ENCODE results near the gene PCDH8.
"Not testable (repeated sequence)": the region's sequence is repeated elsewhere in the genome, so short reads cannot be mapped to it uniquely, and the experiment has no call there.

Gene PCDH8

DNA sequence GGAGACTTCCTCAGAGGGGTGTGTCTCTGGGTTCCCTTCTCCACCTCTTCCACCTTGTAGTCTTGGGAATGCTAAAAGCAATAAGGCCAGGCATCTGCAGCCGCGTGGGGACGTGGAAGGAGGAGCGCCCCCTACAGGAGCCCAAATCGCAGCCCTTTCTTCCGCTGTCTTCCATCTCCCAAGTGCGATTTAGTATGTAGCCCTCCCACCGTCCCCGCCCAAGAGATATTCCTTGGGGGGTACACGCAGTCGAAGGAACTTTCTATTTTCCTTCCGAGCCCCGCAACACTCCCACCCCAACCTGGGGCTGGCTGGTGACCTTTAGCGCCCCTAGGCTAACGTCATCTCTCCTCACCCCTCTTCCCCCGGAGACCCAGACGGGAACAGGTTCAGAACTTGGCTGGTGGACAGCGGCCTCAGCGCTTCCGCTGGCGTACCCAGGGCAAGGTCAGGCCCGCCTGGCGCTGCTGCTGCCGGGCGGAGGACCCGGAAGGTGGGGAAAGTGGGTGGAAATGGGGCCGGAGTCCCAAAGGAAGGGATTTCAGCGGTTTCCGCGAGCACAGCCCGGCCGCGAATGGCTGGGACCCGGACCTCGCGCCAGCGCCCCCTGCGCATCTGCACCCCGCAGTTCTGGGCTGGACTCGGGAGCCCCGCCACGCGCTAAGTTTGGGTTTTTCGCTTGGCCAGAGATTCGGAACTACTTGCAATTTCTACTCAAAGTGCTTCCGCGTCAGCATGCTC, 2.1 kb upstream of the PCDH8 start:
- DNase-seq: peak; percentile 37 to 48

DNA sequence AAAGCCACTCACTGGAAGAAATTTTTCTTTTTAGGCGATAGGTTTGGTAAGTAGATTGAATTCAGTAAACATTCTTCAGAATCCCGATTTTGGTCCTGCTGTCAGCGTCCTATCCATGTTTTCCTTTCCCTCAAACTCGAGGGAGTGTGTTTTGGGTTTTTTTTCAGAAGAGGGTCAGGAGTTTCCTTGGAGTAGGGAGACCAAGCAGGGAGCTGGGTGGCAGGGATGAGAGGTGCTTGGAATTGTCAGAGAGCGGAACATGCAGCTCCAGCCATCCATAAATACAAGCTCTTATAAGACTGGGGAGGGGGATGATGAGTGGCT, 1.6 kb upstream of the PCDH8 start:
- no peak for DNase-seq

DNA sequence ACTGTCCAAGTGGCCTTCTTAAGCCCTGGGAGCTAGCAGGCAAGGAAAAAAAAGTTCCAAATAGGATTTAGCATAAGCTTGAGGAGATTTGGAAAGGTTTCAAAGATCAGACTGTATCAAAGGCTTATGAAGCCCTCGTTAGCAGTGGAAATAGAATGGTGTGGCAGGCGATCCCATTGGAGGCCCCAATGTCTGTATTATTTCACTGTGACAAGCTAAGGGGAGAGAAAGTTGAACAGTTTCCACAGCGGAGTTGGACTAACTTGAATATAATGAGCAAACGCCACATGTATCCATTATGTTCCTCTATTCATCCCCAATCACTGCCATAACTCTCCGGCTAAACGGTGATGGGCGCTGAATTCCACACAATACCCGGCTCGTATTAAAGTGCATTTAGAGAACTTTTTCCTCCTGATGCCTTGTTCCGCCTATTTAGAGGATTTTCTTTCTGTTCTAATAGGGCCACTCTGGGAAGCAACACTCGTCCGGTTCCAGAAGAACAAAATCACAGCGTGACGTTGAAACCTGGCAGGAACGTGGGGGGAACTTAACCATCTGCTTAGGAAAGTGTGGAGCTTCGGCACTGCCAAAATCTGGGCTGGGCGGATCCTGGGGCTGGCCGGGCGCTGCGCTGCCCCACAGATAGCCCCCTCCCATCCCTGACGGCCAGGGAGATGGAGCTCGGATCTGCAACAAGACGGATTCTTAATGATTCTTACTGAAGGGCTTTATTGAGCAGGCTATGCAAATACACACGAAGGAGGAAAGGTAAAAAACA, 1.0 kb upstream of the PCDH8 start:
- DNase-seq: no peak

DNA sequence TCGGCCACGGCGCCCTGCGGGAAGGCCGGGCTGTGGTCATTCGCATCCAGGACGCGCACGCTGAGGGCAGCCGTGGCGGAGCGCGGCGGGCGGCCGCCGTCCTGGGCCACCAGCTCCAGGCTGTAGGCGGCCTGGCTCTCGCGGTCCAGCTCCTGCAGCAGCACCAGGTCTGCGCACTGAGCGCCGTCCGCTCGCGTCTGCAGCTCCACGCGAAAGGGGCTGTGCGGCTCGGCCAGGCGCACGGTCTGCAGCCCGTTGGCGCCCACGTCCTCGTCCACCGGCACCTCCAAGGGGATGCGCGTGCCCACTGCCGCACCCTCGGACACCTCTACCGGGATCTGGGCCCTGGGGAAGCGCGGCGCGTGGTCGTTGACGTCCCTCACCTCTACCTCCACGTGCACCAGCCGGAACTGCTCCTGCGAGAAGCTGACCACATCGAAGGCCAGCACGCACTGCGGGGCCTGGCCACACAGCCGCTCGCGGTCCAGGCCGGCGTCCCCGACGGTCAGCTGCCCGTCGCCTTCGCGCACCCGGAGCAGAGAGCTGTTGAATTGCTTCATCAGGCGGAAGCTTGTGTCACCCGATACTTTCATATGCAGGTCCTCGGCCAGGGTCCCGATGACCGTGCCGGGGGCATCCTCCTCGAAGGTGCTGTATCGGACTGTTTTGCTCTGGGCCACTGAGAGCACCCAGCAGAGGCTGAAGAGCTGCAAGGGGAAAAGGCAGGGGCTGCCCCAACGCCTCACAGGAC, 583 bp downstream of the PCDH8 start:
- no peak for DNase-seq

DNA sequence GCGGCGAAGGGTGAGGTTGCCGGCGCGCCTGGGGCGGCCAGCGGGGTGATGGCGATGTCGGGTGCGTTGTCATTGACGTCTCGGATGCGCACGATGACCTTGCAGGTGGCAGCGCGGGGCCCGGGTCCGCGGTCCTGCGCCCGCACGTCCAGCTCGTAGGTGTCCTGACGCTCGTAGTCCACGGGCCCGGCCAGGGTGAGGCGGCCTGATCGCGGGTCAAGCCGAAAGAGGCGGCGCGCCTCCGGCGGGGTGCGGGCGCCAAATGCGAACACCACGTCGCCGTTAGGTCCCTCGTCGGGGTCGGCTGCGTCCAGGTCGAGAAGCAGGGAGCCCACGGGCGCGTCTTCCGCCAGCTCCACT, 1.1 kb downstream of the PCDH8 start:
- no peak for DNase-seq

DNA sequence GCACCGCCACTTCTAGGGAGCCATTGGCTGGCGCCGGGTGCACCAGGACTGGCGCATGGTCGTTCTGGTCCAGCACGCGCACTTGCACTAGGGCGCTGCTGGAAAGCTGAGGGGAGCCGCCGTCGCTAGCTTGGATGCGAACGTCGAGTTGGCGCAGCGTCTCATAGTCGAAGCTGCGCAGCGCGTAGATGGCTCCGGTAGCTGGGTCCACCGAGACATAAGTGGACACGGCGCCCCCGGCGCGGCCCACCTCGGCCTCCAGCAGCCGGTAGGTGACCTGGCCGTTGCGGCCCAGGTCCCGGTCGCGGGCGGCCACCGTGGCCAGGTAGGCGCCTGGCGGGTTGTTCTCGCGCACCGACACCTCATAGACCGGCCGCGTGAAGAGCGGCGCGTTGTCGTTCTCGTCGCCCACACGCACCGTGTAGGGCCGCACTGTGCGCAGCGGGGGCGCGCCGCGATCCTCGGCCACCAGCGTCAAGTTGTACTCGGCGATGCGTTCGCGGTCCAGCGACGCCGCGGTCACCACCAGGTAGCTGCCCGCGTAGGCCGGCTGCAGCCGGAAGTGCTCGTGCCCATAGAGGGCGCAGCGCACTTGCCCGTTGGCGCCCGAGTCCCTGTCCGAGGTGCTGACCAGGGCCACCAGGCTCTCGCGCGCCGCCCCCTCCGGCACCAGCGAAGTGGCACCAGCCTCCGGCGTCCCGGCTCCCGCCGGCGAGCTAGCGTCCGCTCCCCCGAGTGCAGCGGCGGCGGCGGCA, 1.7 kb downstream of the PCDH8 start:
- peak; percentile 12 to 42 for DNase-seq

DNA sequence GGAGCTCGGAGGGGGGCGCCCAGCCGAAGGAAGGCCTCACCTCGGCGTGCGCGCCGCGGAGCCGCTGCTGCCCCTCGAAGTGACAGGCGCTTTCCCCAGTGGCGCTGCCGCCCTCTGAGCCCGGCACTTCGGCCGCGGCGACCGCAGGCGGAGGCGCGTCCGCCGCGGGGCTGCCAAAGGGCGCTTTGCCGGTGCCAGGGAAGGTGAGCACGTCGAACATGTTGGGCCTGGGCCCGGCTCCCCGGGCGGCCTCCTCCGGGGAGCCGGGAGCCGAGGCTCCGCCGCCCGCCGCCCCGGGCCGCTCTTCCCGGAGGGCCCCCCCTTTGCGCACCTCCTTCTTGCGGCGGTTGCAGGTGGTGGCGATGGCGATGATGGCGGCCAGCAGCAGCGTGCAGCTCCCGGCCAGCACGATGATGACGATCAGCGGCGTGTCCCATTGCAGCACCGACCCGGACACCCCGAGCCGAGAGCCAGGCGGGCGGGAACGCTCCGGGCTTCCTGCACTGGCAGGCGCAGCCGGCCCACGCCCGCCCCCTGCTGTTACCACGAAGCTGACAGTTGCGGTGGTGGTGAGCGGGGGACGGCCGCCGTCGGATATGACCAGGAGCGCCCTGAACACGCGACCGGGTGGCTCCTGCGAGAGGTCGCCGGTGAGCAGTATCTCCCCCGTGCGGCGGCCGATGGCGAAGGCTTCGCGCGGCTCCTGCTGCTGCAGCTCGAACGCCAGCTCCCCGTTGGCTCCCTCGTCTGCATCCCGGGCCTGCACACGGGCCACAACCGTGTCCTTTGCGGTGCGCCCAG, 2.5 kb downstream of the PCDH8 start:
- peak in 1 of 2 donors; percentile 21 for DNase-seq

DNA sequence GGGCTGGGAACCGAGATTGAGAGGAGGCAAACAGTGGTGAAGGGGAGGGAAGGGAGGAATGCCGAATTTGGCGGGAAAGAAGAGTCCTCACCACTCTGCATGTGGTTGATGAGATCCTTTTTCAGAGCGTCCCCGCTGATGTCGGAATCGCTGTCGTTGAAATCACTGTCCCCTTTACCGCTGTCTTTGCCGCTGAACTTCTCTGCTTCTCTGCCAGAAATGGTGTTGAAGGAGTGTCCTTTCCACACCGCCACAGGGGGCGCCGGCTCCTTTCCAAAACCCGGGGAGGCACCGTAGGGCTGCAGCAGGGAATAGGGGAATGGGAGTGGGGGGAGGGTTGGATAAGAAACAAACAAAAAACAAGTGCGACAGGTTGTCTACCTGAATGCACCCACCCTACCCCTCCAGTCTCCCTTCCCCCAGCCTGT, 3.1 kb downstream of the PCDH8 start:
- no peak for DNase-seq

DNA sequence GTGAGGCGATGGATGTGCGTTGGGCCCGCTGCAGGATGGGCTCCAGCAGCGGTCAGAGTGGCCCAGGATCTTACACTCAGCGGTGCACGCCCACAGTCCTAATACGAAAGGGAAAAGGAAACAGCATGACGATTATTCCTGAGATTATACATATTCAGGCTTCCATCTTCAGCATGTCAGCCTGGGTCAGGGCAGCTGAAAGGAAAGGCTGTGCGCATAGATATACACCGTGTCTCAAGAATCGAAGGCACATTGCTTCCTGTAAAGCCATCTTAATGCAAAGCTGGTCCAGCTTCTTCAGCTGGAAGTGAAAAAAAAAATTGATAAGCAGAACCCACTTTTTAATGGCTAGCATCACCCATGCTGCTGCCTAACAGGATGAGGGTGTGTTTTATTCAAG, 3.6 kb downstream of the PCDH8 start:
- DNase-seq: no peak

DNA sequence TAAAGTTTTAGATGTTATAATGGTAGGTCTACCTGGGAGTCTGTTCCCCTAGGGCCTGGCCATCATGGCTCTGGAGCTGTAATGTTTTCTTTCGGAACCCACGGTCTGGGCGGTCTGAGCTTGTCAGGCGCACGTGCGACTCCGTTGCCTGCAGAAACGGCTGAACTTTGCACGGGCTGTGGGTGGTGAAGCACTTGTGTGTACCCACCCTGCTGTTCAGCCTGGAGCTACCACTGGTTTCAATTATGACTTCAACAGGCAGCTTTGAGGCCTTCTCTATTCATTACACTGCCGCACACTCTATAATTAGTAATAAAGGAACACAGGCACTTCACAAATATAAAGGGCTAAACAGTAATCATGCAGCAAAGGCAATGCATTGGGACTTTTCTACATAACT, 6.0 kb downstream of the PCDH8 start:
- no peak for DNase-seq

DNA sequence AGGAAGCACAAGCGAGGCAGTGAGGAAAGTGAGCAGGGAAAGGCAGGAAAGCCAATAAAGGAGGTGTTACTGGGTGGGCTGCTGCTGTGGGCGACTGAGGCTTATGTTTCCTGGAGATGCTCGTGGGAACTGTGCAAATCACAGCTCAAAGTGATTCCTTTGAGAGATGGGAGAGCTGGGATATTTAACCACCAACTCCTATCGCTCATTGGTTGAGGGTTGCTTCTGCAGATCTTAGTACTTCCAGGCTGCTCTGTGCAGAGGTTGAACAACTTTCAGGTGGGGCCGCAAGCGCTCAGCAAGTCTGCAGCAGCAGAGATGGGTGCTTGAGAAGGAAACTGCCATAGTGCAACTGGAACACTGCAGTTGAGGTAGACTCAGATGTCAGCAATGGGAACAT, 8.4 kb downstream of the PCDH8 start:
- no peak for DNase-seq

DNA sequence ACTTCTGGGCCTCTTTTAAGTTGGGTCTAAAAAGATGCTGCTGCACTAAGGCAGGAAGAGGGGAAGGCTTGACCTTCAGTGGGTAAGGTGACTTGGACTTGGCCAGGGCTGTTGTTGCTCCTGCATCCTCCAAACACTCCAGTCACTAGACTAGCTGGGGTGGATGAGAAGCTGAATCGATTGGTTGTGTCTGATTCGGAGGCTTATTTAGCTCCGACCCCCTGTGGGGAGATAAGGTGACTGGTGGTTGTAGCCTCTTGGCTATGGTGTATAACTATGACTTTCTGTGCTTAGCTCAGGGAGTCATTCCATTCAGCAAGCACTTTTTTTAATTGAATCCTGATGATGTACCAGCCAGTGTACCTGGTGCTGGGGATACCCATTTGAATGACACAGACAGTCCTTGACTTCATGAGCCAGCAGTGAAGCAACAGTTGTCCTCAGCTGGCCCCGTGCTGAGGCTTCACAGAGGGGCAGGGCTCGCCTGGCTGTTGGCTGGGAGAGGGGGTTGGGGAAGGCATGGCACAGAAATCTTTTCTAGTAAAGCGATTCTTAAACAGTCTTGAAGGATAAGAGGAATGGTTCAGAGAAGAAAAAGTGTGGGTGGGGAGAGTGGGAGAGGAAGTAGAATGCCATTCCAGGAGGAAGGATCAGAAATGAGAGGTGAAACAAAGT, 9.9 kb downstream of the PCDH8 start:
- no peak for DNase-seq

DNA sequence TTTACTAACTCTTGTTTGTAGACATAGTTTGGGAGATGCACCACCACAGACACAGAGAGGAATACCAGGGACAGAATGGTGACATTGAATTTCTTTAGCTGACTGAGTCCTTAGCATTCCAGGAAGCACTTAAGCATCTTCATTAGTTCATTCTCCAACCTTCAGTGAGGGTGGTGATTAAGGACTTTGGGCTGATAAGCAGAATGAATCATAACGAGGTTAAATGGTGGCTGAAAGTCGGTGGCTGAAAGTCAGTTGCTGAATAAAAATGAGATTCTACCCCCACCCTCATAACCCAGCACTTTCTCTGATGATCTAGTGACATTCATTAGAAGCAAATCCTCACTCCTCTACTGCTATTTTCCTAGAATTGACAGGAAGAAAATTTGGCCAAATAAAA, 10.6 kb downstream of the PCDH8 start:
- no peak for DNase-seq

DNA sequence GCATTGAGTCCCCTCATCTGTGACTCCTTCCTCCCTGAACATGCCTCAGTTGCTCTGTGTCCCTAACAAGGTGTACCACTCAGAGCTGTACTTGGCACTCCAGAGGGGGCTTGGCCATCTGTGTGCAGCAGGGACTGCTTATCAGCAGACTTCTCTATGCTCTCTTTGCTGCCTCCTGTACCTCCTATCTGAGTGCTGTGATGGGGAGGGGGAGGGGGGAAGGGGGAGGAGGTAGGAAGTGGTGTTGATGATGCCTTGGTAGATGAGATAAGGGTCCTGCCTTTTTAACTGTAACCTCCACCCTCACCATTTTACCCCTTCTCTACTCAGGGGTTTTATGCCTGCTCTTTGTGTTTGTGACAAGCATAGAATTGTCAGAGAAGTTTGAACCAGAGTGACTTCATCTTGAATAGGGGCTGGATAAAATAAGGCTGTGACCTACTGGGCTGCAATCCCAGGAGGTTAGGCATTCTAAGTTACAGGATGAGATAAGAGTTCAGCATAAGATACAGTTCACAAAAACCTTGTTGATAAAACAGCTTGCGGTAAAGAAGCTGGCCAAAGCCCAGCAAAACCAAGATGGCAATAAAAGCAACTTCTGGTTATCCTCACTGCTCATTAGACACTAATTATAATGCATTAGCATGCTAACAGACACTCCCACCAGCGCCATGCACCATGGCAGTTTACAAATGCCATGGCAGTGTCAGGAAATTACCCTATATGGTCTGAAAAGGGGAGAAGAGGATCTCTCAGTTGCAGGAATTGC, 13.2 kb downstream of the PCDH8 start:
- no peak for DNase-seq

DNA sequence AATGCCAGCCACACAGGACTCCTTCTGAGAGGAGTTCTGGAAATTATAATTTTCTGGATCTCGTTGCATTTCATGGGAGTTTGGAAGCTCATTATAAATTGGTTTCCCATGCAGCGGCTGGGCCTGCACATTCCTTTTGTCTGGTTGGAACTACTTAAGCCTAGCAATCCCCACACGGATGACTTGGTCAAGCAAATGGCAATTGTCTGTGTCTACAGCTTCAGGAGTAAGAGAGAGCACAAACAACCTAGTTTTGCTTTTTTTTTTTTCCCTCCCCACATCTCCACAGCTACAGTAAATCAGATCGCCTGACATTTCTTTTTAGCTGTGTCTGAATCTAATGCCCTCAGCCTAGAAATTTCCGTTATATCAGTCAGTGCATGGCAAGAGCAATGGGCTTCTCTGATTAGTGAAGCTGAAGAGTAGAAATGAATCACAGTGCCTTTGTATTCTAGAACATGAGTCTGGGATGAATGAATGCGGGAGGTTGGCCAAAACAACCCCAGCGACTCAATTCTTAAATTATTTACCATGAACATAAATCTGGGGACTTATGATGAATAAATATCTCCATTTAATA, 15.1 kb downstream of the PCDH8 start:
- DNase-seq: no peak

DNA sequence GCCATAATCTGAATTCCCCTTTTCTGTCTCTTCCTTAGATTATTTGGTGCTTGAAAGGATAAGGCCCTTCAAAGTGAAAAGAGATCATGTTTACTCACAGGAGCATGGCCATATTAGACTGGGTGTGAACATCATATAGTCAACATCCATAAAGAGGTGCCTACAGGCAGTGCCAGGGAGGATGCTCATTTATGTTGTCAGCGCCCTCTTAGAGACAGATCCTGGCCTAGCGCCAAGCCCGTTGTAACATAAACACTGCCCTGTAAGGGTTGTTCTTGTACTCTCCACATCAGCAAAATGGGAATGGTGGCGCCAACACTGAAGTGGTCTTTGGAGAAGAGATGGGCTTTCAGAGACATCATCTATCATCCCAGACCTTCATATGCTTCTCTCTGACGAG, 16.1 kb downstream of the PCDH8 start:
- DNase-seq: no peak

DNA sequence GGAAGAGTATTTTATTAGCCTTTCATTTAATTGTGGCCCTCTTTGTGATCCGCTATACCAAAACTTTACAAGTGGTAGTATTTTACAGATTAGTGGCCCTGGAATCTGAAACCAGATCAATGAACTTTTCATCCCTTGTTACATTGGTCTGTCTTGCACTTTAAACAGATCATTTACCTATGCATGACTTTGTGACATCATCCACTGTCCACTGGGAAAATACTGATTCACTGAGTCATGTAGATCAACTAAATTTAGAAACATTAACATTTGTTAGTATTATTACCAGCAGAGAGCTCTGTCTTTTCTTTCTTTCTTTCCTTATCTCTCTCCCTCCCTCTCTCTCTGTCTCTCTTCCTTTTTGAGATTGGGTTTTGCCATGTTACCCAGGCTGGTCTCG, 17.5 kb downstream of the PCDH8 start:
- DNase-seq: no peak

DNA sequence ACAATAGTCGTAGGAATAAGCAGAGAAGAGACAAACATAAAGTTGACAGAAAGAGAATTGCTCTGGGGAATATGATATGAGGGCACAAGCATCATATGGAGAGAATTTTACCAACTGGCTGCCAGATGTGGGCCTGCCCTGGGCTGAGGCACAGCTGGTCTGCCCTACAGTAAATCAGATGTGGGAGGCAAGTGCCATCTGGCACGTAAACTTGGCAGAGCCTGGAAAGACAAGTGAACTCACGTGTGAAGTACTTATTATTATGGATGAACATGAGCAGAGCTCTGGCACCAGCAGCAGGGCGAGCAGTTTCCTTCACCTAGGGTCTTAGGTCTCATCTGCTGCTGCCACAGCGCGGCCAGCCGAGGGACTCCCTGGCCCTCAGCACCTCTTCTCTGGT, 20.6 kb downstream of the PCDH8 start:
- DNase-seq: no peak

DNA sequence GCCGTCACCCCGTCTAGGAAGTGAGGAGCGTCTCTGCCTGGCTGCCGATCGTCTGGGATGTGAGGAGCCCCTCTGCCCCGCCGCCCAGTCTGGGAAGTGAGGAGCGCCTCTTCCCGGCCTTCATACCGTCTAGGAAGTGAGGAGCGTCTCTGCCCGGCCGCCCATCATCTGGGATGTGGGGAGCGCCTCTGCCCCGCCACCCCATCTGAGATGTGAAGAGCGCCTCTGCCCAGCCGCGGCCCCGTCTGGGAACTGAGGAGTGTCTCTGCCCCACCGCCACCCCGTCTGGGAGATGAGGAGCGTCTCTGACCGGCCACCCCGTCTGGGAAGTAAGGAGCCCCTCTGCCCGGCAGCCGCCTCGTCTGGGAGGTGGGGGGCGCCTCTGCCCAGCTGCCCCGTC, 30.6 kb downstream of the PCDH8 start:
- DNase-seq: not testable (repeated sequence)

DNA sequence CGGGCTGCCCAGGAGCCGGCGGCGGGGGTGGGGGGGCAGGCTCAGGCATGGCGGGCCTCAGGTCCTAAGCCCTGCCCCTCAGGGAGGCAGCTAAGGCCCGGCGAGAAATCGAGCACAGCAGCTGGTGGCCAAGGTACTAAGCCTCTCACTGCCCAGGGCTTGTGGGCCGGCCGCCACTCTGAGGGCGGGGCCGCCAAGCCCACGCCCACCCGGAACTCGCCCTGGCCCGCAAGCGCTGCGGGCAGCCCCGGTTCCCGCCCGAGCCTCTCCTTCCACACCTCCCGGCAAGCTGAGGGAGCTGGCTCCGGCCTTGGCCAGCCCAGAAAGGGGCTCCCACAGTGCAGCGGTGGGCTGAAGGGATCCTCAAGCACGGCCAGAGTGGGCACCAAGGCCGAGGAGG, 33.1 kb downstream of the PCDH8 start:
- DNase-seq: no peak

DNA sequence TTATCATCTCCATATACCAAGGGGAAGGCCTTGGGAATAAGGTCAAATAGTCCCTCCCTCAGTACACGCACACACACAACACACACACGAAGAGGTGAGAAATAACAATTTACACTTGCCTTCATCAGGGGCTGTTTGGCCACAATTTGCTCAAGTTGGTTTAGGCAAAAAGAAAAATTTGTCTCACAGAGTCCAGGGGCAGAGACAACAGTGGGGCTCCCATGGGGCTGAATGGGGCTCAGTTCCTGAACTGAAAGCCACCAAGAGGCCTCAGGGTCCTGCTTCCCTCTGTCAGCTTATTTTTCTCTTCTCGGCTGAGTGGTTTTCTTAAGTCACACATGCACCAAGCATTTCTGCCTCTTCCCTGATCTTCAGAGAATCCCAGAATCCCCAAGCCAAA, 35.5 kb downstream of the PCDH8 start:
- DNase-seq: no peak

Measured in inflammatory macrophage treated with lipopolysaccharide for 1 hour (primary cell).